ENCODE data around the gene DNER.

DNER gene

GRCh38 chr2:229477269-229477755 lies 237.0 kb downstream of the DNER start:
- DNase-seq: no peak

GRCh38 chr2:229475778-229476177 lies 238.6 kb downstream of the DNER start:
- DNase-seq: no peak

- no peak for DNase-seq
Measured at GRCh38 chr2:229474125-229474524, 240.2 kb downstream of the DNER start.

- DNase-seq: no peak
Measured at GRCh38 chr2:229470781-229471180, 243.6 kb downstream of the DNER start.

GRCh38 chr2:229467783-229468182 lies 246.6 kb downstream of the DNER start:
- DNase-seq: no peak

GRCh38 chr2:229463841-229464346 lies 250.5 kb downstream of the DNER start:
- DNase-seq: no peak

- DNase-seq: no peak
Measured at GRCh38 chr2:229462112-229462511, 252.2 kb downstream of the DNER start.

GRCh38 chr2:229456091-229456490 lies 258.3 kb downstream of the DNER start:
- no peak for DNase-seq

GRCh38 chr2:229454934-229455631 lies 259.3 kb downstream of the DNER start:
- no peak for DNase-seq

- DNase-seq: no peak
Measured at GRCh38 chr2:229453230-229453629, 261.1 kb downstream of the DNER start.

- no peak for DNase-seq
Measured at GRCh38 chr2:229451852-229452251, 262.5 kb downstream of the DNER start.

- DNase-seq: no peak
Measured at GRCh38 chr2:229447227-229447626, 267.1 kb downstream of the DNER start.

- no peak for DNase-seq
Measured at GRCh38 chr2:229446350-229446749, 268.0 kb downstream of the DNER start.

- no peak for DNase-seq
Measured at GRCh38 chr2:229445501-229446211, 268.7 kb downstream of the DNER start.

- no peak for DNase-seq
Measured at GRCh38 chr2:229445019-229445418, 269.3 kb downstream of the DNER start.

GRCh38 chr2:229443546-229444268 lies 270.6 kb downstream of the DNER start:
- no peak for DNase-seq

- no peak for DNase-seq
Measured at GRCh38 chr2:229443141-229443540, 271.2 kb downstream of the DNER start.

GRCh38 chr2:229438430-229439159 lies 275.8 kb downstream of the DNER start:
- DNase-seq: no peak

- no peak for DNase-seq
Measured at GRCh38 chr2:229437467-229437866, 276.9 kb downstream of the DNER start.

GRCh38 chr2:229434187-229434586 lies 280.2 kb downstream of the DNER start:
- no peak for DNase-seq

GRCh38 chr2:229433351-229433750 lies 281.0 kb downstream of the DNER start:
- DNase-seq: no peak

GRCh38 chr2:229431327-229431954 lies 282.9 kb downstream of the DNER start:
- DNase-seq: no peak

All from activated T-cell treated with anti-CD3 and anti-CD28 coated beads, Interleukin-2, amount 50 U/mL, for 1 hour (primary cell).